Activated CD4-positive, alpha-beta T cell treated with anti-CD3 and anti-CD28 coated beads, Interleukin-2, Interleukin-4, amounts not matched to agents 100 ng/mL and 50 ng/mL, durations not matched to agents 16 hours and 8 hours (primary cell): ENCODE results near the gene PARD3B.

ENCODE experiments used
- DNase-seq: peaks from one replicate; pipeline ENCODE4 v3.0.0-alpha.2; 2020; ENCODE audit warnings: low spot score

Gene PARD3B

GRCh38 chr2:204899983-204900382, 354.7 kb downstream of the PARD3B start:
- no peak for DNase-seq

DNA sequence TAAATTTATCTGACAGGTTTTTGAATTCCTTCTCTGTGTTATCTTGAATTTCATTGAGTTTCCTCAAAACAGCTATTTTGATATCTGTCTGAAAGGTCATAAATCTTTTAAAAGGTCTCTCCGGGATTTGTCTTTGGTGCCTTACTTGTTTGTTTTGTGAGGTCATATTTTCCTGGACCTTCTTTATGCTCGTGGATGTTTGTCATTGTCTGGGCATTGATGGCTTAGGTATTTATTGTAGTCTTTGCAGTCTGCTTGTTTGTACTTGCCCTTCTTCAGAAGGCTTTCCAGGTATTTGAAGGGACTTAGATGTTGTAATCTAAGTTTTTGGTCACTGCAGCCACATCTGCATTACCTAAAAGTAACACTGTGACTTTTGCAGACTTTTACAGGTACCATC, 355.2 kb downstream of the PARD3B start:
- no peak for DNase-seq

- DNase-seq = no peak
These were observed 355.6 kb downstream of the PARD3B start for GRCh38 chr2:204900910-204901309.

DNA sequence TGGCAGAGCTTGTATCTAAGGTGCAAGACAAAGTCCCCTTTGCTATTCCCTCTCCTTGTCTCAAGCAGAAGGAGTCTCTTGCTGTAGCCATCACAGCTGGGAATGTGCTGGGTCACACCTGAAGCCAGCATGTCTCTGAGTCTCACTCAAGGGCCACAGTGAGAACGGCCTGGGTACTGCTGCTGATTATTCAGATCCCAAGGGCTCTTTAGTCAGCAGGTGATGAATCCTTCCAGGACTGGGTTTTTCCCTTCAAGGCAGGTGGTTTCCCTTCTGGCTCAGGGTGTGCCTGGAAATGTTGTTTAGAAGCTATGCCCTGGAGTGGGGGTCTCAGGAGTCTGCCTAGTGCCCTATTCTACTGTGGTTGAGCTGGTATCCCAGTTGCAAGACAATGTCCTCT, 356.3 kb downstream of the PARD3B start:
- no peak for DNase-seq

DNA sequence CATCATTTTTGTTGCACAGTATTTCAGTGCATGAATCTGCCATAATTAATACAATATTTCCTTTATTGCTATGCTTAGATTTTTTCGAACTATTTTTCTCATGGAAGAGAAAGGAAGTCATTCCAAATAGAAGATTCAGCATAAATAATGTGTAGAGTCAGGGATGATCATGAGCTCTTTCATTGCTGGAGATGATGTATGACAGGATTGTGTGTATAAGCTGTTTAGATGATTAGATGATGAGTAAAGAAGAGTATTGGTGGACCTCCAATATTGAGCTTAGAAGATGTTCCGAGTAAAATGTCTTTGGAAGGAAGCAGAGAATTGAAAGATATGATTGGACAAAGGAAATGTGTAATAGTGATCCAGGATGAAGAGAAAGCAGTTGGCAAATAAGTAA, 364.5 kb downstream of the PARD3B start:
- no peak for DNase-seq

GRCh38 chr2:204913312-204913711, 368.0 kb downstream of the PARD3B start:
- no peak for DNase-seq

GRCh38 chr2:204913854-204914464, 368.7 kb downstream of the PARD3B start:
- no peak for DNase-seq

GRCh38 chr2:204914708-204915107, 369.4 kb downstream of the PARD3B start:
- DNase-seq = no peak

DNA sequence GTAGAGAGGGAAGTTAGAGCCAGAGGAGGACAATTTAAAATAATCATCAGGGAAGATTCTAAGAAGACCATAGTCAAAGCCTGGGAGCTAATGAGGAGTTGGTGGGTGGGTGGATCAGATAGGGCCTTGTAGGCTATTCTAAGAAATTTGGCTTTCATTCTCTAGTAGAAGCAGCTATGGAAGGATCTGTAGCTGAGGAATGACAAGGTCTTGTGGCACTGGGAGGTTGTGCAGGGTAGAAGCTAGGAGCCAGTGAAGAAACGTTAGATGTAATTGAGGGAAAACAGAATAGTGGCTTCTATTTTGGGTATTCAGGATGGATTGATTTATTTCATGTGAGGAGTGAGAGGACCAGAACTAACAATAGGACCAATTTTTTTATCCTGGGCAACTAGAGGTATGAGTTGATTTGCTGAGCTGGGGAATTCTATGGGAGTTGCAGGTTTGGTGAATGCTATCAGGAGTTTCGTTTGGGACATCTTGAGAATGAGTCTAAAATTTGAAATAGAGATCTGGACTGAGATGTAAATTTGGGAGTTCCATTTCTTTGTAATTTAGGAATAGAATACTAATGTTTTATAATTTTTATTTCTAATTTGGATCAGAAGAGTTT, 371.9 kb downstream of the PARD3B start:
- DNase-seq = no peak

DNA sequence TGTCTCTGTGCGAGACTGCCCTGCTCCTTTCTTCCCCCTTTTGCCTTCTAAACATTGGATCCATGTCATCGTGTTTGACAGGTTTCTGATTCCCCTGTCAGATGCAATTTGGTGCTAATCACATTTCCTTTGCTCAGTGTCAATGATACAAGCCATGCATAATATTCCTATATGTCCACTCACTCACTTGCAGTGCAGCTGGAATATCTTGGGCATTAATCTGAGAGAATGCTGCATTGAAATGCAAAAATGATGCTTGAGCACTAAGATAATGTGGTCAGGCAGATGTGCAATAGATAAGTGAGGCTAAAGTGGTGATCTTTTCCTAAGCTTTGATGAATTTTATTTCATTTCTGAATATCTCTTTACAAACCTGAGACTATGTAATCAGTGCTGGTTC, 375.5 kb downstream of the PARD3B start:
- DNase-seq = no peak

DNA sequence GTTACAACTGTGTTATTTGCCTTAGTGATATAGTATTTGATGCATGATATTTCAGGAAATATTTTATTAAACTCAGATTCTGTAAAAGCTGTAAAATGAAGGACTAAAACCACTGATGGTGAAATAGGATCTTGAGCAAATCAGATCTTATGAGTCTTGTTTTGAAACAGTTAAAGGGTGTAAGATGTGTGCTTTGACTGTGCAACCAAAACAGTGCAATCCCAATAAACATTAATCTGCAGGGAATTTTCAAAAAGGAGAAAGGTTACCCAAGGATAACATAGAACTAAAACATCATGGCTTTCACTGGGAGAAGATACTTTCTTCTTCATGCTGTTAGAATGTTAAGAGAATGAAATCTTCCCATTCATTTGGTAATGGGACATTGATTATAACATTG, 378.7 kb downstream of the PARD3B start:
- no peak for DNase-seq

- no peak for DNase-seq
These were observed 386.3 kb downstream of the PARD3B start for GRCh38 chr2:204931562-204931961.

DNA sequence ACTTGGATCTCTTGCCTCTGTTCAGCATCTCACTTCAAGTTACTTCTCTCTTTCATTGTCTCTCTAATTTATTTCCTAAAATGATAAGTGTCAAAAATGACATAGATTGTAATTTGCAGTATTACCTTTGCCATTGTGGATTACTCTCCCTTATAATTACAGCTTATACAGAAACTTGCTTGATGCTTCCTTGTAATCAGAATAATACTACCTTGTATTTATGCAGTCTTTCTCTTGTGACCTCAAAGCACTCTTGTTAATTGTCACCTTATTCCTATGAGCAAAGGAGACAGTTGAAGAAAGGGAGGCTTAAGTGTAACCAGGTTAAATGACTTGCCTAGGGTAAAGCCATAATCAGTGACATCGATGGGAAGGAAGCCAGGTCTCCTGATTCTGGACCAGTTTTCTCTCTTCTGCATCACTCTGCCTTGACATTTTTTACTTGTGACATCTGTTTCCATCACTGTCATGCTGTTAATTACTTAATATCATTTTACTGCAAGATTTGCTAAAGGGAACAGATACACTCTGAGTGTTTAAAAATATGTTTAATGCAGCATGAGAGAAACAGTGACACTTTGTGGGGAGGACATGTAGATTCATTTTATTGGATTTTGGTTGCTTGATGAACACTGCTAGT, 388.6 kb downstream of the PARD3B start:
- no peak for DNase-seq

DNA sequence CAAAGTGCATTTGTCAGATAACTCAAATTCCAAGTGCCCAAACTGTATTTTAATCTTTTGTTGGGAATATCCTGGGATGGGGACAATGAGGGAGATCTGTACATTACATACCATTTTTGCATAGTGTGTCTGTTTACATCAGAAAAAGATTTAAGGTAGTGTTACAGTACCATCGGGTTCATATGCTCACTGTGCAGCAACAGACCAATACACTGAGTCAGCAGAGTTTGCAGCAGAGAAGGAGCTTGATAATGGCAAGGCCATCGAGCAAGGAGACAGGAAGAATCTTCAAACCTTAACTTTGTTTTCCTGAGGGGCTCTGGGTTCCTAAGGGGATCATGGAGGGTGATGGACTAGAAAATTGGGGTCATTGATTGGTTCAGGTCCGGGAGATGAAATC, 399.7 kb downstream of the PARD3B start:
- no peak for DNase-seq

GRCh38 chr2:204945376-204945775, 400.1 kb downstream of the PARD3B start:
- DNase-seq = no peak

DNA sequence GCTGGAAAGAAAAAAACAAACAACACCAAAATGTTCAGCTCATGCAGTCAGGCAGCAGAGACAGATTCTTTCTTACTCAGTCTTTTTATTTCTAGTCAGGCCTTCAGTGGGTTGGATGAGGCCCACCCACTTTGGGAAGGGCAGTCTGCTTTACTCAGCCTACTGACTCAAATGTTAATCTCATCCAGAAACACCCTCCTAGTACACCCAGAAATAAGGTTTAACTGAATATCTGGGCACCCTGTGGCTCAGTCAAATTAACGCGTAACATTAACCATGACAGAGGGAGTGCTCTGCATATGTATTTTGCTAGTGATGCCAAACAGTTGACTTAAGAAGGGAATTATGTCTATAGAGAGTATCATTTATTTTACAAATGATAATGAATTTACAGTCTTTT, 401.6 kb downstream of the PARD3B start:
- DNase-seq = no peak

- DNase-seq = no peak
These were observed 402.1 kb downstream of the PARD3B start for GRCh38 chr2:204947405-204947804.

DNA sequence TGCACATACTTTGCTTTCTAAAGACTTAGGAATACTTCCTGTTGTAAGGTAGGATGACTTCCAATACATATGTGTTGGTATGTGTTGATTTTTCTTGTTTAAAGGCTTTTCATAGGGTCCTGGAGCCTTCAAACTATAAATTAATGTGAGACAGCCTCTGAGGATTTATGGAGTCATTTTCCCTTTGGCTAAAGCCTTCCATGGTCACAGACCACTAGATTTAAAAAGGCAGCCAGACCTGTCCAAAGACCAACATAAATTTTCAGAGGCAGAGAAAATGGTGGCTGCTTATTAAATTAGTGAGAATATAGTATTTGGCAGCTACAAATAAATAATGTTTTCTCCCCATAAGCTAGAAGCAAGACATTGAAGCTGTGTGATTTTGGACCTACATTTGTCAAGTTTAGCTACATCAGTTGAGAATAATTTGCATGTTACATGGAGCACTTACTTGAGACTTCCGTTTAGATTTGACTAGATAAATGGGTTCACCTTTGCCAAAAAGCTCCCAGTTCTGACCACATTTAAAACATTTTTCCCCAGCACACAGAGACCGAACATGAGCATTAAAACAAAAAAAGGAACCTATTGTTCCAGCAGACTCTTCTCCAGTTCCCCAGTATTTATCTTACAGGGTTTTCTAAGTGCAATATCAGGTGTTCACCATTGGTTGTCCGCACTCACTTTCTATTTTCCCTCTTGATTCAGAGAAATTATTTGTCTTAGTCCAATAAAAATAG, 402.9 kb downstream of the PARD3B start:
- DNase-seq = no peak

GRCh38 chr2:204948822-204949221, 403.5 kb downstream of the PARD3B start:
- no peak for DNase-seq

DNA sequence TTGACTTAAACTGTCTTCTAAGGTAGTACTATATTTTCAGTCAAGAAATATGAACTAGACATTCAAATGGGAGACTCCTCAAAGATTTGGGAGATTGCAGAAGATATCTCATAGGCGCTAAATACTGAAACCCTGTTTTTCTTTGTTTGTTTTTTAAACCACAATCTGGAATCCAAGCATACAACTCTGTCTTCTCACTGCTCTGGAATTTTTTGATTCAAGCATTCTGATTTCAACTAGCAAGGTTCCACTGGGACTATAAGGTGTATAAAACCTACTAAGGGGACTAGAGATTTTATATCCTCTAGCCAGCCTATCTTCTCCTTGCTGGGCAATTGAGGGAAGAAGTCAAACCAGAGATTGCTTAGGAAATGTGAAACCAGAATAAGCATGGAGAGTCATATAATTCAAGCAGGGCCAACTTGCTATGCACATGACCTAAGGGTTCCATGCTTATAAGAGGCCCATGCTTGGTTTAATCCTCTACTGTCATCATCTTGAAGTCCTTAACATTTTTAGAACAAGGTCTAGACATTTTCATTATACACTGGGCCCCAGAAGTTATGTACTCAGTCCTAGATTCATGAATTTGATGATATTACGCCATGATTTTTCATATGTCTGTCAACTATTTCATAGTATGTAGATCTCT, 405.5 kb downstream of the PARD3B start:
- no peak for DNase-seq

GRCh38 chr2:204958371-204958770, 413.1 kb downstream of the PARD3B start:
- no peak for DNase-seq

DNA sequence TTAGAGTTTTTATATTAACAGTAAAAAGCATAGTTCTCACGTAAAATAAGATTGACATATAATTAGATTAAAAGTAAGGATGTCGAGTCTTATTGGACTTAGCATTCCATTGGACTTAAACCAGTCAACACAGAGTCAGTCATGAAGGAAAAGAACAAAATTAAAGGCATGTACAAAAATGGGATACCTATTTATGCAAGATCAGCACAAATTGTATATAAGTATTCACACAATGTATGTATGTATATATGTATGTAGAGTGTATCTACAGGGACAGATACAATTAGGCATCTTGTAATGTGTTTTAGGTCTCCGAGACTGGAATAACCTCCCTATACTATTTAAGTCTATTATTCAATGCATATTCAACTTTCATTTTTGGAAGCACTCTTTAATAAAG, 419.1 kb downstream of the PARD3B start:
- no peak for DNase-seq

DNA sequence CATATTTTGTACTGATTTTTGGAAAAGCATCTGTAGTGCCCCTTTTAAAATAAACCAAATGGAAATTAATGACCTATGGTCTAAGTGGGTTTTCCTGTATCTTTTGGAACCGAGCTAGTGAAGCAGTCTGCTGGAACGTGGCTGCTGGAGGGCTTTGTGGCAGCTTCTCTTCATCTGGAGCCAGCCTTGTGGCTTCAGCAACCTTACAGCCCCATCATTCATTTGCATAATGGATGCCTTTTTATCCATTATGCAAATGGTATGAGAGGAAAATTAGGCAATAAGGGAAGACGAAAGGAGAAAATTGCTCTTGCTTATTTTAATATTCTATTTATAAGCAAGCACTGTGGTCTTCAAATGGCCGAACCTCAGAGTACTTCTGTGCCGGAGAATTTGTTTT, 421.0 kb downstream of the PARD3B start:
- DNase-seq = no peak
